H1 (cell line): ENCODE measurements around the gene PPP1R7. TPM values are rescaled to one million over a fixed set of nuclear protein-coding genes. Genes with fewer than 3 reads are reported as not detected.
A peak's percentile ranks its signal among the peaks of the same experiment; 100 is the strongest.

ENCODE experiments used
- CTCF ChIA-PET: fragments of 300-600 bp; sonication (Branson Sonifier 250); formaldehyde crosslinking; loops from one replicate; lab custom pipeline; 2021; ENCODE audit not compliant: partially characterized antibody; lab: Charles Lee
- POLR2A ChIA-PET: fragments of 300-600 bp; sonication (Branson Sonifier 250); formaldehyde crosslinking; loops from one replicate; lab custom pipeline; 2021; ENCODE audit warnings: inconsistent platforms; ENCODE audit not compliant: partially characterized antibody; lab: Charles Lee
- DNase-seq, 2 experiments: peaks; one replicate each; pipeline versions ENCODE4 v3.0.0 to v3.0.0-alpha.2; 2010 to 2022; ENCODE audit warnings: low spot score in 2 of 2, low read depth in 1 of 2, mixed read lengths in 1 of 2
- FAIRE-seq: peaks from 2 replicates; lab custom pipeline; 2011; peaks lifted over from hg19 to GRCh38; lab: Jason Lieb, UNC
- H2AFZ ChIP-seq: 2 replicates; pipeline ENCODE4 v1.8.1; 2012; ENCODE audit warnings: low read length, inconsistent platforms
- H2AK5ac ChIP-seq: 2 replicates; pipeline ENCODE4 v1.6.1; 2013; ENCODE audit warnings: low read depth, low read length
- H2BK120ac ChIP-seq: replicated peaks from 2 replicates; pipeline ENCODE3; 2013; ENCODE audit warnings: low read depth, low read length, inconsistent platforms
- H2BK12ac ChIP-seq: 2 replicates; pipeline ENCODE4 v1.6.1; 2013; ENCODE audit warnings: low read depth, low read length
- H2BK15ac ChIP-seq: 2 replicates; pipeline ENCODE4 v1.6.1; 2013; ENCODE audit warnings: low read length
- H2BK20ac ChIP-seq: 2 replicates; pipeline ENCODE4 v1.6.1; 2013; ENCODE audit warnings: low read length
- H2BK5ac ChIP-seq: 2 replicates; pipeline ENCODE4 v1.6.1; 2013; ENCODE audit warnings: low read depth, low read length
- H3K14ac ChIP-seq: 2 replicates; pipeline ENCODE4 v1.6.1; 2013; ENCODE audit warnings: inconsistent platforms; ENCODE audit not compliant: insufficient read length
- H3K18ac ChIP-seq: 2 replicates; pipeline ENCODE4 v1.6.1; 2013; ENCODE audit warnings: low read length; ENCODE audit errors: extremely low read depth
- H3K23ac ChIP-seq: 2 replicates; pipeline ENCODE4 v1.6.1; 2013; ENCODE audit warnings: inconsistent platforms; ENCODE audit not compliant: insufficient read length
- H3K23me2 ChIP-seq: 2 replicates; pipeline ENCODE4 v1.6.1; 2013; ENCODE audit warnings: low read depth, low read length
- H3K27ac ChIP-seq: 2 replicates; pipeline ENCODE4 v1.6.1; 2011; ENCODE audit warnings: low read depth, low read length, inconsistent platforms
- H3K27me3 ChIP-seq, 4 experiments: replicated peaks in 1 of 4; 1 replicate in 1 of 4; 2 replicates in 3 of 4; pipeline versions ENCODE4 v1.6.1 to v1.8.1; 2011 to 2013; ENCODE audit warnings: low read length in 3 of 4, mild to moderate bottlenecking in 3 of 4, inconsistent platforms in 2 of 4, mixed read lengths in 2 of 4, moderate library complexity in 1 of 4; ENCODE audit not compliant: control insufficient read depth in 3 of 4, insufficient read depth in 3 of 4; ENCODE audit errors: extremely low read depth in 1 of 4
- H3K36me3 ChIP-seq, 4 experiments: 2 replicates each; pipeline versions ENCODE4 v1.6.1 to v1.8.1; 2011 to 2013; ENCODE audit warnings: mild to moderate bottlenecking in 4 of 4, low read length in 3 of 4, moderate library complexity in 2 of 4, control low read depth in 1 of 4, inconsistent platforms in 1 of 4; ENCODE audit not compliant: insufficient read depth in 4 of 4, control insufficient read depth in 2 of 4
- H3K4ac ChIP-seq: replicated peaks from 2 replicates; pipeline ENCODE3; 2013; ENCODE audit warnings: low read length, low read depth, mixed read lengths, inconsistent platforms; ENCODE audit not compliant: insufficient read length
- H3K4me1 ChIP-seq, 4 experiments: replicated peaks in 1 of 4; 1 replicate in 1 of 4; 2 replicates in 3 of 4; pipeline versions ENCODE4 v1.6.1 to v1.8.1; 2011 to 2013; ENCODE audit warnings: low read length in 3 of 4, inconsistent platforms in 2 of 4, mixed read lengths in 1 of 4; ENCODE audit not compliant: insufficient read depth in 4 of 4, control insufficient read depth in 3 of 4
- H3K4me2 ChIP-seq, 2 experiments: 2 replicates each; pipeline versions ENCODE4 v1.6.1 to v1.8.1; 2011 to 2013; ENCODE audit warnings: low read depth in 2 of 2, low read length in 2 of 2, control low read depth in 1 of 2, inconsistent platforms in 1 of 2, mild to moderate bottlenecking in 1 of 2; ENCODE audit not compliant: insufficient read depth in 1 of 2
- H3K4me3 ChIP-seq, 4 experiments: fragments of 200-600, 300-600 bp in 1 of 4; sonication (generic), shearing (Covaris generic), sonication (Bioruptor Twin) in 1 of 4; 2 replicates each; pipeline versions ENCODE4 v1.5.1 to v1.8.1; 2011 to 2016; ENCODE audit warnings: low read length in 4 of 4, low read depth in 3 of 4, control low read depth in 2 of 4, inconsistent platforms in 2 of 4, mild to moderate bottlenecking in 2 of 4, mixed read lengths in 1 of 4, moderate library complexity in 1 of 4; ENCODE audit not compliant: insufficient read depth in 2 of 4; ENCODE audit errors: extremely low read depth in 1 of 4
- H3K56ac ChIP-seq: replicated peaks from 2 replicates; pipeline ENCODE3; 2013; ENCODE audit warnings: low read depth, mild to moderate bottlenecking, mixed read lengths, low read length, inconsistent platforms; ENCODE audit not compliant: insufficient read length
- H3K79me1 ChIP-seq: 2 replicates; pipeline ENCODE4 v1.6.1; 2013; ENCODE audit warnings: low read depth, low read length, control low read depth
- H3K79me2 ChIP-seq, 2 experiments: 2 replicates each; pipeline versions ENCODE4 v1.6.1 to v1.8.1; 2012 to 2013; ENCODE audit warnings: low read length in 2 of 2, mild to moderate bottlenecking in 2 of 2, inconsistent platforms in 1 of 2; ENCODE audit not compliant: insufficient read depth in 2 of 2, control insufficient read depth in 1 of 2
- H3K9ac ChIP-seq, 4 experiments: replicated peaks in 1 of 4; 1 replicate in 1 of 4; 2 replicates in 3 of 4; pipeline versions ENCODE4 v1.6.1 to v1.8.1; 2011 to 2013; ENCODE audit warnings: low read depth in 3 of 4, low read length in 3 of 4, control low read depth in 2 of 4, mild to moderate bottlenecking in 2 of 4, moderate library complexity in 2 of 4, inconsistent platforms in 1 of 4; ENCODE audit errors: extremely low read depth in 1 of 4
- H3K9me3 ChIP-seq, 2 experiments: 2 replicates each; pipeline versions ENCODE4 v1.6.1 to v1.8.1; 2012 to 2013; ENCODE audit warnings: mild to moderate bottlenecking in 2 of 2, moderate library complexity in 2 of 2, control low read depth in 1 of 2, inconsistent platforms in 1 of 2, low read depth in 1 of 2, low read length in 1 of 2, mixed read lengths in 1 of 2; ENCODE audit not compliant: insufficient read depth in 2 of 2
- H4K20me1 ChIP-seq, 2 experiments: replicated peaks in 1 of 2; 2 replicates each; pipeline versions ENCODE3 to v1.8.1; 2011 to 2013; ENCODE audit warnings: inconsistent platforms in 2 of 2, low read length in 2 of 2, mild to moderate bottlenecking in 1 of 2; ENCODE audit not compliant: insufficient read depth in 2 of 2, control insufficient read depth in 1 of 2
- H4K5ac ChIP-seq: 2 replicates; pipeline ENCODE4 v1.6.1; 2013; ENCODE audit warnings: low read length, low read depth, mixed read lengths, inconsistent platforms; ENCODE audit not compliant: insufficient read length
- H4K8ac ChIP-seq: 2 replicates; pipeline ENCODE4 v1.8.0; 2013; ENCODE audit warnings: mild to moderate bottlenecking, moderate library complexity, low read length, inconsistent platforms; ENCODE audit not compliant: insufficient read depth; ENCODE audit errors: extremely low read depth
- H4K91ac ChIP-seq: replicated peaks from 2 replicates; pipeline ENCODE3; 2013; ENCODE audit warnings: low read length, mixed read lengths, inconsistent platforms; ENCODE audit not compliant: insufficient read length
- BCL11A ChIP-seq, 2 experiments: IDR thresholded peaks; one replicate each; pipeline ENCODE4 v1.6.1; 2011; ENCODE audit warnings: low read depth in 2 of 2, low read length in 2 of 2, mild to moderate bottlenecking in 2 of 2
- WGBS, 2 experiments: shearing (Covaris generic) in 1 of 2; methylation state at CpG; one replicate each; pipeline versions ENCODE4 v1.1.6 to v1.1.7; 2013 to 2015; ENCODE audit warnings: low lambda C conversion rate in 2 of 2, mixed read lengths in 2 of 2, inconsistent platforms in 1 of 2, low coverage in 1 of 2, missing lambda C conversion rate in 1 of 2; ENCODE audit not compliant: insufficient replicate concordance in 2 of 2, insufficient coverage in 1 of 2, insufficient read length in 1 of 2; ENCODE audit errors: extremely low coverage in 1 of 2, missing lambda C conversion rate in 1 of 2; 5-methylcytosine and 5-hydroxymethylcytosine counted together
- polyA plus RNA-seq, 7 experiments: library from polyadenylated mRNA; depleted of rRNA in 3 of 7; stranded (reverse) in 5 of 7; unstranded in 2 of 7; fragments of >200 nt in 5 of 7; fragments of 200-250 nt in 2 of 7; gene quantifications; 1 replicate in 5 of 7; 2 replicates in 1 of 7; 4 replicates in 1 of 7; pipeline versions ENCODE4 v1.2.1 to v1.2.3, GENCODE V29; 2011 to 2013; ENCODE audit warnings: missing spikeins in 2 of 7, mixed read lengths in 2 of 7
- total RNA-seq: library from RNA; stranded (reverse); fragmentation: NEBNext Ultra II Directional; extraction: Animal tissue kit (Norgen Biotek cat#: 25700); gene quantifications from 2 replicates; pipeline ENCODE4 v1.2.1, GENCODE V29; 2021

Gene PPP1R7
- total and polyA plus RNA-seq, 2 of the 8 experiments (the other 6 are each of a cell fraction or from before 2014, with no cell fraction given): 22.2 to 64.0 TPM

DNA sequence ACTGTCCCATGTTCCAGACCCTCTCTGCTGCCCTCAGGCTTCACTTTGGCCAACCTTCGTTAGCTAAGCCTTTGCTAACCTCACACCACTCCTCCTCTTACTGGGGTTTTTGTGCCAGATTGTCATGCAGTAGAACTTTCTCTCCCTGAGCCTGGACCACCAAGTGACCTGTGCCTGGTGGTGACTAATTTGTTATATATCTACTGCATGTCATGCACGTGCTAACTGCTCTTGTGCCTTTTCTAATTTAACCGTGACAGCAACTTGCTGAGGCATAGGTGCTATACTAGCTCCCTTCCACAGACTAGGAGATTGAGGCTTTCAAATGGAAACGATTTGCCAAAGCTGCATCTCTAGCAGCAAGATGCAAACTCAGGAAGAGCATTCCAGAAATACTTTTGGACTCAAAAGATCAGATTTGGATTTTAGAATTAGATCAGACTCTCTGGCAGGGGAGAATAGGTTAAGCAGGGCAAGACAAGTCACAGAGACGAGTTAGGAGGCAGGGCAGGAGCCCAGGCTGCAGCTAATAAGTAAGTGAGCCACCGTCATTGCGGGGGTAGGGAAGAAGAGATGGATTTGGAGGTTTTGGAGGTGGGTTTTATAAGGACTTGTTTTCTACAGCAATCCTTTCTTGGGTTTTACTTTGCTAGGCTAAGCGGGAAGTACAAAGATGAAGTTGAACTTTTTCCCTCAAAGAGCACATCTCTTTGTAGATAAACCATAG lies 1.8 kb downstream of the PPP1R7 start:
- no peak for FAIRE-seq

More for the DNA sequence above, 1.8 kb downstream of the PPP1R7 start:
- Histone ChIP-seq H2BK12ac (no peak overlapping the region), H4K20me1 (peaks cover 1 to 14% of the 10 kb centered on the region in 2 experiments), H3K9me3 (no peaks in the 10 kb centered on the region), H3K36me3 (peaks cover 0 to 3% (median 0%) of the 10 kb centered on the region in 4 experiments; a peak in 2 of 8 replicates), H3K27ac (no peak overlapping the region), H3K23me2 (peaks cover 6% of the 10 kb centered on the region; the same call in 1 of the 2 replicates), H4K91ac (no peak overlapping the region), H3K14ac (no peak overlapping the region), H3K4me3 (no peak overlapping the region), H3K18ac (no peak overlapping the region), H2AK5ac (no peak overlapping the region), H2BK5ac (no peak overlapping the region), H2BK20ac (no peak overlapping the region), H2BK15ac (no peak overlapping the region), H3K4ac (no peak overlapping the region), H2BK120ac (no peak overlapping the region), H3K79me1 (peaks cover 6% of the 10 kb centered on the region), H3K23ac (no peak overlapping the region), H3K56ac (no peak overlapping the region), H4K8ac (no peak overlapping the region), H4K5ac (no peak overlapping the region), H3K9ac (no peak overlapping the region; a peak in 1 of 7 replicates), H3K27me3 (0 out of 7 replicates have a peak, but pooled peaks cover 0 to 3% (median 2%) of the 10 kb centered on the region in 4 experiments), H3K4me2 (peak overlapping the region in 1 of 2 experiments; percentile 71; a peak in 1 of 4 replicates), H2AFZ (no peak overlapping the region), H3K4me1 (peaks cover 0 to 12% (median 8%) of the 10 kb centered on the region in 4 experiments; a peak in 6 of 7 replicates), H3K79me2 (peaks cover 0 to 19% of the 10 kb centered on the region in 2 experiments; a peak in 2 of 4 replicates)
- ChIA-PET POLR2A (interaction anchor here (0.6 to 1.2 kb wide), 3 partner anchors 64 to 162 kb away, joined by 3 read pairs; no protein-coding TSS in a partner anchor), CTCF (interaction anchor here (0.6 to 3.2 kb wide), 2 partner anchors 29 to 732 kb away, joined by 3 to 15 read pairs; no protein-coding TSS in a partner anchor)
- WGBS, 2 experiments: 72% methylated on average over 8 of the region's 8 CpGs; no CpG with 5 or more reads in 1 of the 2 experiments
- TF ChIP-seq BCL11A (IDR thresholded peaks at IDR 0.05; ENCODE audit: low read depth in 2 of 2, low read length in 2 of 2): no peak
- DNase-seq: no peak
